COLO668 (cell line): ENCODE results near the gene MAP3K5.
"Not testable (repeated sequence)": the region's sequence is repeated elsewhere in the genome, so short reads cannot be mapped to it uniquely, and the experiment has no call there.

Experiments
- DNase-seq: peaks from one replicate; lab custom pipeline; 2025; ENCODE audit not compliant: unreplicated experiment; lab: John Stamatoyannopoulos, UW

The MAP3K5 gene

DNA sequence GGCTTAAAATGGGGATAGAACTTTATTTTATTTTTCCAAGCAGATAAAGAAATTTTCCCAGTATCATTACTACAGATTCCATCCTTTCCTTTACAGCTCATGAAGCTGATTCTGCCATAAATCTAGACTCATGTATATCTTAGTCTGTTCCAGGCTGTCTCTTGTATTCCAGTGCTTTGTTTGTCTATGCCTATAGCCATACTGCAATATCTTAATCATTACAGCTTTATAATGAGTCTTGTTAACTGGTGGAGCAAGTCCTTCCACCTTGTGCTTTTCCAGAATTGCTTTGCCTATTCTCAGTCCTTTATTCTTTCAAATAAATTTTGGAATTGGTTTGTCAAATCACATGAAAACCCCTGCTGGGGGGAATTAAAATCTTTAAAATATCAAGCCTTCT is 99.2 kb downstream of the MAP3K5 start:
- DNase-seq = no peak

DNA sequence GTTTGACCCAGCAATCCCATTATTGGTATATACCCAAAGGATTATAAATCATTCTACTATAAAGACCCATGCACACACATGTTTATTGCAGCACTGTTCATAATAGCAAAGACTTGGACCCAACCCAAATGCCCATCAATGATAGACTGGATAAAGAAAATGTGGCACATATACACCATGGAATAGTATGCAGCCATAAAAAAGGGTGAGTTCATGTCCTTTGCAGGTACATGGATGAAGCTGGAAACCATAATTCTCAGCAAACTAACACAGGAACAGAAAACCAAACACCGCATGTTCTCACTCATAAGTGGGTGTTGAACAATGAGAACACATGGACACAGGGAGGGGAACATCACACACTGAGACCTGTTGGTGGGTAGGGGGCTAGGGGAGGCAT is 104.4 kb downstream of the MAP3K5 start:
- DNase-seq = not testable (repeated sequence)

DNA sequence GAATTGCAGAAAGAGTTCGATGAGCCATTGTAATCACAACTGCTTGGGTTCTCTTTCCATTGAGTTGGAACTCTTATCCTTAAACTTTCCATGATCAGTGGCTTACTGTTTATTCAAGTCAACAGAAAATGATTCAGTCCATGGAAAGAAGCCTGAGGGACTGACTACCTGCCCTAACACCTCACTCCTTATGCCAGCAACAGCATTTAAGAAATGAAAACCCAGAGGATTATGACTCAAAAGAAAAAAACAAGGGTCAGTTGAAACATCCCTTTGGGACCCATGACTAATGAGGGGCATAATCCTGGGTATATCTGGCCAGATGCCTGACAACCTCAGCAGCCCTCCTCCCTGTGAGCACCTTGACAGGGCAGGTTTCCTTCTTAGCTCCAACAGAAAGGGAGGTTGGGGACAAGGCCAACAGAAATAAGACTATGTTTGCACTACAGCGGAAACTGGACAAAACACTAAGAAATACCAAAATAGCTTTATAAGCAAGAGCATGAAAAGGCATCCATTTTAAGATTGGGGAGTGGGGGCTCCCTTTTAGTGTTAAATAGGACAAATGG is 106.7 kb downstream of the MAP3K5 start:
- DNase-seq = no peak

DNA sequence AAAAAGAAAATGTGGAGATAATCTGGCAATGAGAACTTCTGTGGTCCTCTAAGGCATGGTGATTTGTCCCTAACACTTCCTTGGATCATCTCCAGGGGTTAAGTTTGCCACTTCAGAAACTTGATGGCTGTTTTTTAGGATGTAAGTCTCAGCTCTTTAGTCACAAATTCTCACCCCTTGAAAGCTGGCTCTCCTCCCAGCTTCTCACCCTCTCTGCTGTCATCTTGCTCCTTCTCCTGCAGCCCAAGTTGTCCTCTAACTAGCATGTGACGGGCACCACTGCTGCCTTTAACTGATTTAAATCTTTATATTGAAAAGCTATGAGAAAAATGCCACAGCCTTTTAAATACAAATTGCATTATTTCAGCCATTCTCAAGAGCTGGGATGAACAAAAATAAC is 107.8 kb downstream of the MAP3K5 start:
- DNase-seq = no peak

DNA sequence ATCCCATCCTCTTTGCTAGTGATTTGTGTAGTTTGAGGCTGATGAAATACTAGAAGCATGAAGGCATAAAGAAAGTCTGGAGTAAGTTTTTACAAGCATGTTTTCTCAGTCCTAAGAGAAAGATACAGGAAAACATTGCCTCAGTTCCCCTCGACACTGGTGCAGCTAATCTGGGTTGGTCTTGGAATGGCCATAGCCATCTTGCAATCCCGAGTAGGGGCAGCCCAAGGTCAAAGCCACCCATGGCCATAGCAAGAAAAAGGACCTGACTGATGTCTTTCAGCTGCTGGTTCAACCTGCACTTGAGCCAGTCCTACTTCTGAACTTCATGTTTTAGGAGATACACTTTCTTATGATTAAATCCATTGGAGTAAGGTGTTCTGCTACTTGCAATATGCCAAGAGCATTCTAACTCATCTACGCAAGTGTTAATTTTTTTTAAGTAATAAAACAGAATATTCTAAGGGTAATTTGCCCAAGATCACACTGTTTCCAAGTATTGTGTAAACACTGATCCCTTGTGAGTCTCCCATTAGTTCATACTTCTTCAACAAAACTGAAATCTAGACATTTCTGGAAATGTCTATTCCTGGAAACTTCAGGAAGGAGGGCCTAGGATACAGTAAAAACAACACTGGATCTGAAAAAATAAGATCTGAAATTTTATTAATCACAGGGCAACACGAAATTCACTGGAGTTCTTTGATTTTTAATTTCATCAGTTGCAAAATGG is 108.9 kb downstream of the MAP3K5 start:
- no peak for DNase-seq

DNA sequence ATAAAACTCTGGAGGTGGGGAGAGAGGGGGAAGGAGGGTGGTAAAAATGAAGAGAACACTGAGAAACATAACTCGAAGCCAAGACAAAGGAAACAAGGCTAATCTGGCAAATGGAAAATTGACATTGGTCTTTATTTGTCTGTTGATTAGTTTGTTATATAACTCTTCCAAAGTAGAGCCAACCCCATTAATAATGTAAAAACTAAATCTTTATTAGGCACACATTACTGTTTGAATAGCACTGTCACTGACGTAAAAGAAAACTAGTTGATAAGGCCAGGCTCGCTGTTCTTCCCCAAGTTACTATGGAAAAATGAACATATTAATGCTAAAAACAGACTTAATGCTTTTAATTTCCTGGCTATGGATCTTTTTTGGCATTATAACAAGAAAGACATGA is 110.0 kb downstream of the MAP3K5 start:
- DNase-seq = no peak

DNA sequence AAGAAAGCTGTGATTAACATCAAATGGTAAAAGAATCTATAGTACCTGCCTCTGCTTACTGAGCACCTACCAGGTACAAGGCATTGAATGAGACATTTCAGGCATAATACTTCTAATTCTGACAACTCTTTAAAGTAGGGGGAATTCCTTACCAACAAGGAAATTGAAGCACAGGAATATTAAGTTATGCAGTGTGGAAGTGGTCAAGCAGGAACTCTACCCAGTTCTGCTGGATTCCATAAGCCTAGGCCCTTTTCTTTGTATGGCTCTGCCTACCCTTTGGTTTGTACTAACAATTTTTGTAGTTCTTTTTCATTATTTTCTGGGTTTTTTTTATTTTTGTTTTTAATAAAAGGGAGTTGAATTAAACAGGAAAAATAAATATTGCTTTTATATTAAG is 114.5 kb downstream of the MAP3K5 start:
- no peak for DNase-seq

DNA sequence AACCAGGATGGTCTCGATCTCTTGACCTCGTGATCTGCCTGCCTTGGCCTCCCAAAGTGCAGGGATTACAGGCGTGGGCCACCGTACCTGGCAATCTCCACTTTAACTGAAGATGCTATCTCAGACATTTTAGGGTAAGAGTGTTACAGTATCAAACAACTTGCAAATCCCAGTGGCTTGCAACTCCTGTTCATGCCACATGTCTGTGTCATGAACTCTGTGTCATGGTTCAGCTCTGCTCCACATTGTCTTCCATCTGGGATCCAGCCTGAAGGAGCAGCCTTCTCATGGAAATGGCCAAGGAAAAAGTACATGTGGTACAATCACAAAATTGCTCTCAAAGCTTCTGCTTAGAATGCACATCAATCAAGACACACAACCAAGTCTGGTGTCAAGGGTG is 114.9 kb downstream of the MAP3K5 start:
- no peak for DNase-seq

DNA sequence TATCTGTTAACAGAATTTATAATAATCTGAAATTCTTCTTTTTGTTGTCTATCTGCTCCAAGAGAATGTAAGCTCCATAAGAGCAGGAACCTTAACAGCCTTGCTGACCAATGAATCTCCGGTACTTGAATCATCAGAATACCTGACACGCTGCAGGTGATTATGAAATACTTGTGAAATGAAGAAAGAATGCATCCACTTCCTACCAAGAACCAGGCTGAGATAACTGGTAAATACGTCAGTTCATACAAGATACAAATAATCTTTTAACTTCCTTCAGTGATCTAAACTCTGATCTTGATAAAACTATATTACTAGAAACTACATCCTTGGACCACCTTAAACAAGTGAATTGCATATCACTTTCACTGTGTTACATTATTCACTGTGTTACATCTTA is 116.2 kb downstream of the MAP3K5 start:
- no peak for DNase-seq

DNA sequence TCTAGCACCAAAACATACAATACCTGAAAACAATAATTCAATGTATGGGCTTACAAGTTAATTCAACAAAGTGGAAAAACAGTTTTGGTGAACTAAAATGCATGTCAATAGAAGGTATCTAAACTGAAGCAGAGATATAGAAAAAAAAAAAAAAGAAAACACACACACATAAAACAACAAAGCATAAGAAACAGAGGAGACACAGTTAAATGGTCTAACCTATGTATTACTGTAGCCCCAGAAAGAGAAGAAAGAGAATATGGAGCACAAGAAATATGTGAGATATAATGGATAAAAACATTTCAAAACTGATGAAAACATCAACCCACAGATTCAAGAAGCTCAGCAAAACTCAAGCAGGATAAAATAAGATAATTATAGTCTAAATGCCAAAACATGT is 118.7 kb downstream of the MAP3K5 start:
- no peak for DNase-seq

DNA sequence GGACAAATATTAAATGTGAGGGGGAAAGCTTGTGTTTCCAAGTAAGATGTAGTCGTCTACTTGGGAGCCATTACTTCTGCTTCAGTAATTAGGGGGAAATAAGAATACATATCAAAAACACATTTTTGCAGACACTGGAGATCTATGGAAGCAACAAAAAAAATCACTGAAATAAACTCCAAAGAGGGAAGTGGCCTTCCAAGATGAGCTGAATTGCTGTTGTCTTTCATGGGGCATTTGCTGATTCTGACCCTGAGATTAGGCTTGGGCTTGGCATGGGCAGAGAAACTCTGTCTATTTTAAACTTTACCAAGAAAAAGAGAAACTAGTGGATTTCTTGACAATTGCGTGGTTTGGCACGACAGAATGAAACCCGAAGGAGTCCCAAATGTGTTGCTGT is 120.1 kb downstream of the MAP3K5 start:
- no peak for DNase-seq

DNA sequence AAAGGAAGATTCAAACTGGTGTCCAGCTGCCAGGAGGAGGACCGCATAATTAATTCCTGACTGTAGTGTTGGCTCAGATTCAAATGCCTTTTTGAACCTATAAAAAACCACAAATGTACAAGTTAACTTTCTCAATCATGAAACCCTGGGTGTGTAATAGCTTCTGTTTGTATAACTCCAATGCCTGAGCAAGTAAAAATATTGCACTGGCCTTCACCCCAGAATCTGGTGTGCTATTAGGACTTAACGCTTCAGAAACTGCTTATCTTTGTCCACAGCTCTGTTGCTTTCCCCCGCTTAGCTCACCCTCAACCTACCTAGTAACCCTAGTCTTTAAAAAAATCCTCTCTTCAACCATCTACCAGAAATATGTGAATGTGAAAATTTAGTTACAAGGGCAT is 123.0 kb downstream of the MAP3K5 start:
- DNase-seq = no peak

DNA sequence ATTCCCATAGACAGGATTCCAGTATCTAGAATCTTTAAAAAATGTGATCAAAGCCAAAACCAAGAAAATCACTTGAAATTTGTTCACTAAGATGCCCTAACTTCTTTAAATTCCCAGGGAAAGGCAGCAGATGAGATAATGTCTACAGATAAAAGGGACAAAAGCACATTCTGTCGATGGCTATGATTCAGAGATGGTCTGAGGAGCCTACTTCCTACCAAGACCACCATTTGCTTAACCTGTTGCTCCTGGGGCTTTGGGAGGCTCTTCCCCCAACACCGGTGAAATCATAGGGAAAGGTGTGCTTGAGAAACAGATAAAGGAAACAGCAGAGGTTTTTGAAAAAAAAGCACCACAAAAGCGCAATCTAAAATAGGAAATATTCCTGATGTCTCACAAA is 123.7 kb downstream of the MAP3K5 start:
- DNase-seq = no peak

DNA sequence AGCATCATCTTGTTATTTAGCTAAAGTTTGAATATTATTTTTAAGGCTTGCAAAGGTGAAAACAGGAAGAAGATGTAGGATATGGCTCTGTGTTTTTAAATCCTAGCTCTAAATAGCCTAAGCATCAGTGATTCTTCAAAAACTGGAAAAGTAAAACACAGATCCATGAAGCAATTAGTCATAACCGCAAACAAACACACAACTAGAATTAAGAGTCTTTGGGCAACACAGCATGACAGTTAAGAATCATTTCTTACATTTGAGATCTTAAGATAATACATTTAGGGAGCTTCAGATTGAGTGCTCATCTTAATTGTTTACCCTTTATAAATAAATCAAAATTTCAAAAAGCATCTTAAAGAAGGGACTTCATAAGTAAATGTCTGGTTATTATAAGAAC is 126.2 kb downstream of the MAP3K5 start:
- DNase-seq = no peak

DNA sequence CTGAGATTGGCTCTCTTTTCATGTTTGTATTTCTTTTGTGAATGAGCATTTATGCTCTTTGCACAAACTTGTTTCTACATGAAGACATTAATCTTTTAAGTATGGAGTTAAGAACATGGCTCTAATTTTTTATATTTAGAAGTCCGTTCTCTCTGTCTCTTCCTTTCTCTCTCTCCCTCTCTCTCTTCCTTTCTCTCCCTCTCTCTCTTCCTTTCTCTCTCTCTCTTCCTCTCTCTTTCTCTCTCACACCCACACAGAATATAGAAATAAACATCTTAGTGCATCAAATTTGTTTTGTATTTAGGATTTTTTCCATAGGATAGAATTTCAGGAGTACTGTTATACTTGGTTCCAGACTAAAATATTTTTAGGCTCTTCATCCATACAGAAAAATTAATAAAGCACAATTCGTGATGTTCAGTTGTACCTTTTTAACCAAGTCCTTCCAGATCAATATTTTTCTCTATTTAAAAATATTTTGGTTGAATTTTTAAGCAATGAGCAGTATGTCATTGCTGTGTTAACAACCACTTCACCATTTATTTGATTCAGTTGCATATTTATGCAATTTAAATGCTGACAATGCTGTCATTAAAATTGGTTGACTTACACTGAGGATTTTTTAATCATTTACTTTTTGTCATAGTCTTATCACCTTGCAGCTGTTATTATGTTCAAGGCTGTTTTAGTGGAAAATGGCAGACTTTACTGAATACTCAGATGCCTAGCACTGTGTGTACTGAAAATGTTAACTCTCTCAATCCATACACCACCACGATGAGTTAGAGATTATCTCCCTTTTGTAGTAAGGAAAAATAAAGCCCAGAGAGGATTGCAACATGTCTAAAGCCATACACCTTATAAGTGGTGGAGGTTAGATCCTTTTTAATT is 129.7 kb downstream of the MAP3K5 start:
- DNase-seq = no peak

DNA sequence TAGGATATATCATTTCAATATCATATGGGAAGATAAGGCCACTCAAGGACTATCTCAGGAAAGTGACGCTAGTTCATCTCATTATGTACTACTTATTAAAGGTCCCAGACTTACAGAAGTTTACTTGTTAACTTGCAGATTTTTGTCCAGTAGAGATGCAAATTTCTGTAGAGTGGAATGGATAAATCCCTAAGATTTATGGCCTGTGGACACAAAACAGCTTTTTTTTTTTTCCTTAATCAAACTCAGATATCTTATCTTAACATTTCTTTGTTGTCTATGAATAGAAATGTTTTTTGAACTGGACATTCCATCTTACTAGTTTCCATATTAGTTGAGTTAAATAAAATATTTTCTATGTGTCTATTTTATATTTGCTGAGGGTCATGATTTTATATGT is 131.6 kb downstream of the MAP3K5 start:
- DNase-seq = no peak

DNA sequence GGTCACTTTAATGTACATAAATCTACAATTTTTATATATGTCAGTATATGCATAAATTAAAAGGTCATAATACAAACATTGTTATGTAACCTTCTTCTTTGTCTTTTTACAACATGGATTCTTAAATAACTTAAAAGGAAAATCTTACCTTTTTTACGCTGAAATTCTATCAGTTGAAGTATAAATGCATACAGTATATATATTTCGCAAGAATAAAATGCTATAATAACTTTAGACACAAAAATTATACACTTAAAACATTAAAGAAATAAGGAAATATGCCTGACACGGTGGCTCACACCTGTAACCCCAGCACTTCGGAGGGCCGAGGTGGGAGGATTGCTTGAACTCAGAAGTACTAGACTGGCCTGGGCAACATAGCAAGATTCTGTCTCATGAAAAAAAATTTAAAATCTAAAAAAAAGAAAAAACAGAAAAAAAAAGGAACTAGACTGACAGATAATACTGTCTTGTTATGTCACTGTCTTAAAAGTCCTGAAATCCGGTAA is 132.2 kb downstream of the MAP3K5 start:
- no peak for DNase-seq

DNA sequence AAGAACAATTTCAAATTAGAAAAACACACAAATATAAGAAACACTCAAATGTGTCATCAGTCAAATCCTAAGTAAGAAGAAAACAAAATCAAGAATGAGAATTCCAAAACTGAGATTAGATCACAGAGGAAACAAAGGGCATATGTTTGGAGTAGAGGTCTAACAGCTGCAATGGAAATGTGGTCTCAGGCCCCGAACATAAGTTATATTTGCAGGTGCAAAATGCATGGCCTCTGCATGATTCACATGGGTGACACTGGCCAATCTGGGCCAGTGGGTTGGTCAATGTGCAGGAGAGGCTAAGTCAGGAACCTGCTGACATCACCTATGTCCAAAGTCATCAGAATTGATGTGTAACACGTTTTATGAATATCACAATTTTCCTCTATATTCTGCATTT is 133.6 kb downstream of the MAP3K5 start:
- no peak for DNase-seq

DNA sequence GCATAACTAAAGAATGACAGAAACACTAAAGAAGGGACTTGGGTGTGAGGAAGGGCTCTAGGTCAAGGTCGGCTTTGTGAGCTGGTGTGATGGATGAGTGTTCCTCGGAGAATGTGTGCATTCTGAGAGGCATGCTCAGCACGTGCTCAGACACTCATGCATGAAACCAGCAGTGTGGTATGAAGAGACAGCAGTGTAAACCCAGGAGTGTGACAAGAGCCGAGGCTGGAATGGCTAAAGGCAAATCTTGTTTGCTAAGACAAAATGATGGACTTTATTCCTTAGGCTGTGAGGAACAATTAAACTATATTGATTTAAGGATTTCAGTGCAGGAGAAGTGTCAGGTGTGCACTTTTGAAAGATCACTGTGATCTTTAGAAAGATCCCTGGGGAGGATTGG is 134.6 kb downstream of the MAP3K5 start:
- DNase-seq = no peak

DNA sequence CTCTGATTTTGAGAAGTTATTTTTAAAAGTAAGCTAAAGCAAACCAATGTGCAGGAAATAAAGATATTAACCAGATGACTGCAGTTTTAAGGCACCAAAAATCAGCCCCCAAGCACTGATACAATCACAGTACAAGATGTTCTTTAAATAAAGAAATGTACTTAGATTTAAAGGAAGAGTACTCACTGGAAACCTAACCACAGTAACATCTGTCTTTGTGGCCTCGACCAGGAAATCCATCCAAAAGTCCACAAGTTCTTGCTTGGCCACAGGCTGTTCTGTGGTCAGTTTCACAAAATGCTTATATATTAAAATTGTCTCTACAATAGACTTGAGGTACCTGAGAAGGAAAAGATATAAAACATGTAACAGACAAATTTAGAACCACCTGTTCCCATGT is 136.2 kb downstream of the MAP3K5 start:
- no peak for DNase-seq

DNA sequence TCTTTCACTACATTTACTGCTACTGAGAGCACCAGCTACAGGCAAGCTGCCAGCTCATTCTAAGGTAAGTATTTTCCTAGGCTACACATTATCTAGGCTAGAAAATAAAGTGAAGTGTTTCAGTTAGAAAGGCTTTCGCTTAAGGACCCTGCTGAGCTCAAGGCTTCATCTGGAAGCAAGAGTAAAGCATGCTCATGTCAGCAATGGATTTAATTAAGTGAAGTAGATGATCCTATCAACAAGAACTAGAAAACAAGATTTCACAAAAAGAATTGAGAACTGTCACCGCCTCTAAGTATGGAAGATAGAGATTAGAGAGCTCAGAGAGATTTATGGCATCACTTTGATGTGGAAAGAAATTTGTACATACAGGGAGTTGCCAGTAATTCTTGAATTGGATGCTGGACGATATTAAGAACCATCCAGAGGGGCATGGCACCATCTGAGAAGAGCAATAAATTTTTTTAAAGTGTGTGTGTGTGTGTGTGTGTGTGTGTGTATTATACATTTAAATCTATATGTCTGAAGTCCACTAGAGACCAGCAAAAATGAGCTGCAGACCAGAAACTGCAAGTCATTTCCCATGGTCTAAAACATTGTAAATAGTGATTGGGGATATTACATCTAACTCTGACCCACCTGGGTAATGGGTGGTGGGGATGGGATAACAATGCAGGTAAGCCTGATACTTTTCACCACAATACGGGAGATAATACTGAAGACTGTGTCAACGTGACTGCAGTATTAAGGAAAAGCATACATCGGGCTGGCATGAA is 136.8 kb downstream of the MAP3K5 start:
- DNase-seq = no peak
